ENCODE measurements around the gene STK38L.

Gene STK38L

GRCh38 chr12:27359578-27360340 is 115.7 kb downstream of the STK38L start:
- no peak for DNase-seq

DNA sequence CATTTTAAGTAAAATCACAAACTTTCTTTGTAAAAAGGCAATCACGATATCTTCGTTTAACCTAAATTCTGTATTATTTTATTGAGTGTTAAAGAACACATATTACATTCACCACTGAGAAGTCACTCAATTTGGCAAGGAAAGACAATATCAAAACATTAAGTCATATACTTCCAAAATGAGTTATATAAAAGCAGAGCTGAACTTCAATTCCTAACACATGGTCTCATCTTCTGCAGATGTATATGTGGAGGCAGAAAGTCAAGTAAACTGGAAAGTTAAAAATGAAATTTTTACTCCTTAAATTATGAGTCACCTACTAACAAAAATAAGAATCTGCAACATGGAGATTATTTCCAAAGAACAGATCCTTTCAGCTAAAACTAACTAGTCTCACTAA is 117.3 kb downstream of the STK38L start:
- DNase-seq, result no peak

GRCh38 chr12:27366621-27367020 is 122.5 kb downstream of the STK38L start:
- no peak for DNase-seq

DNA sequence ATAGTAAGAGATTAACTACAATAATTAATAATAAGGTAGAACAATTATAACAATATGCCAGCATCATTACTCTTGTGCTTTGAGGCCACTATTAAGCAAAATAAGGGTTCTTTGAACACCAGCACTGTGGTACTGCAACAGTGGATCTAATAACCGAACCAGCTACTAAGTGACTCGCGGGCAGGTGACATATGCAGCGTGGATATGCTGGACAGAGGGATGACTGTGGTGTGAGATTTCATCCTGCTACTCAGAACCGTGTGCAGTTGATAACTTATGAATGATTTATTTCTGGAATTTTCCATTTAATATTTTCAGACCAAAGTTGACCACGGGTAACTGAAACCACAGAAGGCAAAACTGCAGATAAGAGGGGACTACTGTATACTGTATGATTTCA is 123.0 kb downstream of the STK38L start:
- DNase-seq, result no peak
